ENCODE results near the gene AFF1.

Gene AFF1

DNA sequence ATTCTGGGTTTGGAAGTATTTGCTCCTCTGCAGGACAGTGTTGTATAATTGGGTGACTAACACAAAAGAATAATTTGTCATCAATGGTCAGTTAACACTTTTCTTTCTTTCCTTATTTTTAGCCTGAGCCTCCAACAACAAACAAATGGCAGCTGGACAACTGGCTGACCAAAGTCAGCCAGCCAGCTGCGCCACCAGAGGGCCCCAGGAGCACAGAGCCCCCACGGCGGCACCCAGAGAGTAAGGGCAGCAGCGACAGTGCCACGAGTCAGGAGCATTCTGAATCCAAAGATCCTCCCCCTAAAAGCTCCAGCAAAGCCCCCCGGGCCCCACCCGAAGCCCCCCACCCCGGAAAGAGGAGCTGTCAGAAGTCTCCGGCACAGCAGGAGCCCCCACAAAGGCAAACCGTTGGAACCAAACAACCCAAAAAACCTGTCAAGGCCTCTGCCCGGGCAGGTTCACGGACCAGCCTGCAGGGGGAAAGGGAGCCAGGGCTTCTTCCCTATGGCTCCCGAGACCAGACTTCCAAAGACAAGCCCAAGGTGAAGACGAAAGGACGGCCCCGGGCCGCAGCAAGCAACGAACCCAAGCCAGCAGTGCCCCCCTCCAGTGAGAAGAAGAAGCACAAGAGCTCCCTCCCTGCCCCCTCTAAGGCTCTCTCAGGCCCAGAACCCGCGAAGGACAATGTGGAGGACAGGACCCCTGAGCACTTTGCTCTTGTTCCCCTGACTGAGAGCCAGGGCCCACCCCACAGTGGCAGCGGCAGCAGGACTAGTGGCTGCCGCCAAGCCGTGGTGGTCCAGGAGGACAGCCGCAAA is 179.6 kb downstream of the AFF1 start:
- H3K27ac ChIP-seq (ENCODE audit: low read length): no peak overlapping the region
- peaks cover 20% of the 10 kb centered on the region for H3K36me3 ChIP-seq (replicated peaks; ENCODE audit: insufficient read depth, low read length)
- H3K9me2 ChIP-seq (replicated peaks; ENCODE audit: insufficient read depth, low read length): no peaks in the 10 kb centered on the region

DNA sequence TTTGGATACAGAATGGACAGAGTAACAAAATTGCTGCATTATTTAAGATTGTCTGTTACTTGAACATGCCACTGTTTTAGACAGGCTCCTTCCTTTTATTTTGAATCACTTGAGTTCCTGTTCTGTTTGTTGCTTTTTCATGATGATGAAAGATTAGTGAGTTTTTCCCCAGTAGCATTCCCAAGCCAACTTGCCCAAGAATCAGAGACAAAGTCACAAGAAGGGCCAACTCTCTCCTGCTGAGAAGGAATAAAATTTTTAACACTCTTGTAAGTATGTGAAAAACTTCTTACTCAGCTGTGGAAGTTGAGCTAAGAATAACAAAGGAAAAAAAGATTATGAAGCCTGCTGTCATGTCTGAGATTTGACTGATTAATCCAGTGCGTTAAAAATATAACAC is 181.4 kb downstream of the AFF1 start:
- Histone ChIP-seq H3K4me2 (ENCODE audit: low read depth, low read length) (no peak overlapping the region), H3K9me3 (replicated peaks; ENCODE audit: insufficient read depth, low read length) (no peaks in the 10 kb centered on the region), H3K79me2 (ENCODE audit: low read length) (peaks cover 62% of the 10 kb centered on the region), H4K20me1 (ENCODE audit: insufficient read depth, low read length) (no peaks in the 10 kb centered on the region), H3K4me1 (ENCODE audit: low read length) (no peaks in the 10 kb centered on the region), H3K9ac (ENCODE audit: low read length) (no peak overlapping the region), H3F3A (ENCODE audit: insufficient read depth, low read length) (no peaks in the 10 kb centered on the region), H3K9me2 (replicated peaks; ENCODE audit: insufficient read depth, low read length) (no peaks in the 10 kb centered on the region), H3K27me3 (replicated peaks; ENCODE audit: insufficient read depth, low read length) (no peaks in the 10 kb centered on the region), H2AFZ (ENCODE audit: low read length) (no peak overlapping the region), H3K36me3 (replicated peaks; ENCODE audit: insufficient read depth, low read length) (peaks cover 20% of the 10 kb centered on the region), H3K4me3 (ENCODE audit: low read length) (no peak overlapping the region), H3K27ac (ENCODE audit: low read length) (no peak overlapping the region)
- no peak for DNase-seq
- TF ChIP-seq, protein P1, sequence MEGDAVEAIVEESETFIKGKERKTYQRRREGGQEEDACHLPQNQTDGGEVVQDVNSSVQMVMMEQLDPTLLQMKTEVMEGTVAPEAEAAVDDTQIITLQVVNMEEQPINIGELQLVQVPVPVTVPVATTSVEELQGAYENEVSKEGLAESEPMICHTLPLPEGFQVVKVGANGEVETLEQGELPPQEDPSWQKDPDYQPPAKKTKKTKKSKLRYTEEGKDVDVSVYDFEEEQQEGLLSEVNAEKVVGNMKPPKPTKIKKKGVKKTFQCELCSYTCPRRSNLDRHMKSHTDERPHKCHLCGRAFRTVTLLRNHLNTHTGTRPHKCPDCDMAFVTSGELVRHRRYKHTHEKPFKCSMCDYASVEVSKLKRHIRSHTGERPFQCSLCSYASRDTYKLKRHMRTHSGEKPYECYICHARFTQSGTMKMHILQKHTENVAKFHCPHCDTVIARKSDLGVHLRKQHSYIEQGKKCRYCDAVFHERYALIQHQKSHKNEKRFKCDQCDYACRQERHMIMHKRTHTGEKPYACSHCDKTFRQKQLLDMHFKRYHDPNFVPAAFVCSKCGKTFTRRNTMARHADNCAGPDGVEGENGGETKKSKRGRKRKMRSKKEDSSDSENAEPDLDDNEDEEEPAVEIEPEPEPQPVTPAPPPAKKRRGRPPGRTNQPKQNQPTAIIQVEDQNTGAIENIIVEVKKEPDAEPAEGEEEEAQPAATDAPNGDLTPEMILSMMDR (IDR thresholded peaks at IDR 0.05; ENCODE audit: low read length): no peak
- TF ChIP-seq EZH2phosphoT487 (IDR thresholded peaks at IDR 0.05; ENCODE audit: low read length) (no peak), EZH2 (optimal IDR thresholded peaks at IDR 0.05; ENCODE audit: low read depth, low read length) (no peak)

More for the DNA sequence above, 179.6 kb downstream of the AFF1 start:
- Histone ChIP-seq H2AFZ (ENCODE audit: low read length) (no peak overlapping the region), H3K27me3 (replicated peaks; ENCODE audit: insufficient read depth, low read length) (no peaks in the 10 kb centered on the region), H3F3A (ENCODE audit: insufficient read depth, low read length) (no peaks in the 10 kb centered on the region), H3K9me3 (replicated peaks; ENCODE audit: insufficient read depth, low read length) (no peaks in the 10 kb centered on the region), H3K79me2 (ENCODE audit: low read length) (peaks cover 44% of the 10 kb centered on the region), H4K20me1 (ENCODE audit: insufficient read depth, low read length) (no peaks in the 10 kb centered on the region; the same call in 1 of the 2 replicates), H3K4me2 (ENCODE audit: low read depth, low read length) (no peak overlapping the region), H3K4me1 (ENCODE audit: low read length) (no peaks in the 10 kb centered on the region), H3K4me3 (ENCODE audit: low read length) (no peak overlapping the region), H3K9ac (ENCODE audit: low read length) (no peak overlapping the region)
- DNase-seq: no peak
- TF ChIP-seq EZH2phosphoT487 (IDR thresholded peaks at IDR 0.05; ENCODE audit: low read length) (no peak), EZH2 (optimal IDR thresholded peaks at IDR 0.05; ENCODE audit: low read depth, low read length) (no peak)
- TF ChIP-seq, protein P1 (IDR thresholded peaks at IDR 0.05; ENCODE audit: low read length): no peak

DNA sequence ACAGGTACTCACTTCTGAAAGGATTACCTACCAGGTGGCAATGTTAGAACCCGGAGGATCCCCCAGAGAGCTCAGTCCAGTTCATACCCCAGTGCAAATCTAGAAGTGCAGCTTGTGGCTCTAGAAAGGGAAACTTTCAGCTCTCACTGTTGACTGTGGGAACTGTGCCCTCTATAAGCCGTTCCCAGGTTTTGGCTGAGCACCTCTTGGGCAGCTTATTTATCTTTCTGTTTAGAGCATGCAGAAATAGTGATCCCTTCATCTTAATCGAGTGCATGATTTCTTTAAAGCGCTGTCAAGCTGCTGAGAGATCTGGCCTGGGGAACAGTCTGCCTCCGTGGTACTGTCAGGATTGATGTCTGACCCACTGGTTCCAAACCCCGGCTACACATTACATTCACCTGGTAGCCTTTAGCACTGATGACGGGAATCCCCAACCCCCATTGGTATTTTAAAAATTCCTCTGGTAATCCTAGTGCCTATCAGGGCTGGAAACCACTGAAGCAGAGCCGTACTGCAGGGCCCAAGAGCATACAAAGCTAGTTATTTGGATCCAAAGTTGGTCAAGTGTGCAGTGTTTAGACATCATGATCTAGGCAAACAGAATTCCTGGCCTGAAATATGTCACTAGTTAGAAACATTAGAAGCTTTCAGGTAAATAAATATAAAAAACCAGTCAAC is 182.4 kb downstream of the AFF1 start:
- Histone ChIP-seq H3K4me1 (ENCODE audit: low read length) (no peaks in the 10 kb centered on the region), H3K9me2 (replicated peaks; ENCODE audit: insufficient read depth, low read length) (no peaks in the 10 kb centered on the region), H3K79me2 (ENCODE audit: low read length) (peaks cover 66% of the 10 kb centered on the region), H3K27me3 (replicated peaks; ENCODE audit: insufficient read depth, low read length) (no peaks in the 10 kb centered on the region), H3K9me3 (replicated peaks; ENCODE audit: insufficient read depth, low read length) (no peaks in the 10 kb centered on the region), H2AFZ (ENCODE audit: low read length) (no peak overlapping the region), H3K27ac (ENCODE audit: low read length) (no peak overlapping the region), H4K20me1 (ENCODE audit: insufficient read depth, low read length) (no peaks in the 10 kb centered on the region), H3K4me2 (ENCODE audit: low read depth, low read length) (no peak overlapping the region), H3F3A (ENCODE audit: insufficient read depth, low read length) (no peaks in the 10 kb centered on the region), H3K9ac (ENCODE audit: low read length) (no peak overlapping the region), H3K36me3 (replicated peaks; ENCODE audit: insufficient read depth, low read length) (peaks cover 20% of the 10 kb centered on the region), H3K4me3 (ENCODE audit: low read length) (no peak overlapping the region)
- DNase-seq: no peak
- TF ChIP-seq, protein P1 (IDR thresholded peaks at IDR 0.05; ENCODE audit: low read length): no peak
- no peak for TF ChIP-seq EZH2phosphoT487 (IDR thresholded peaks at IDR 0.05; ENCODE audit: low read length)
- TF ChIP-seq EZH2 (optimal IDR thresholded peaks at IDR 0.05; ENCODE audit: low read depth, low read length): no peak
